Measurements from ENCODE around the gene DOCK3. TPM values are rescaled to one million over a fixed set of nuclear protein-coding genes. Genes with fewer than 3 reads are reported as not detected.
"Not testable (repeated sequence)": the region's sequence is repeated elsewhere in the genome, so short reads cannot be mapped to it uniquely, and the experiment has no call there.

The DOCK3 gene
- total and polyA plus RNA-seq, 10 donors = 0.08 to 2.1 (median 0.44) TPM

DNA sequence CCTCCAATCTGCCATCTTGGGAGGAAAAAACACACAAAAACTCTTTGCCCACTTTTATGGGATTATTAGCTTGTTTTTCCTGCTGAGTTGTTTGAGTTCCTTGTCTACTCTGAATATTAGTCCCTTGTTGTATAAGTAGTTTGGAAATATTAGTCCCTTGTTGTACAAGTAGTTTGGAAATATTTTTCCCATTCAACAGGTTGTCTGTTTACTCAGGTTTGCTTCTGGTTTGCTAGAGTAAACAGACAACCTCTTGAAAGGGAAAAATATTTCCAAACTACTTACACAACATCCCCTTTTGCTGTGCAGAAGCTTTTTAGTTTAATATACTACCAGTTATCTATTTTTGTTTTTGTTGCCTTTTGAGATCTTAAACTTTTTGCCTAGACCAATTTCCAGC lies 517.0 kb downstream of the DOCK3 start:
- Histone ChIP-seq H3K4me1 (no peaks in the 10 kb centered on the region), H3K9me3 (peaks cover 0 to 37% (median 18%) of the 10 kb centered on the region in 8 donors), H3K36me3 (no peaks in the 10 kb centered on the region), H3K27me3 (replicated peaks in 1 of 7) (no peaks in the 10 kb centered on the region), H3K4me3 (no peak overlapping the region), H3K27ac (no peak overlapping the region)
- intact Hi-C loops (cut with DNase I; ENCODE audit: low total_unique reads) = no loop called here
- no peak for DNase-seq
- TF ChIP-seq, protein P1, sequence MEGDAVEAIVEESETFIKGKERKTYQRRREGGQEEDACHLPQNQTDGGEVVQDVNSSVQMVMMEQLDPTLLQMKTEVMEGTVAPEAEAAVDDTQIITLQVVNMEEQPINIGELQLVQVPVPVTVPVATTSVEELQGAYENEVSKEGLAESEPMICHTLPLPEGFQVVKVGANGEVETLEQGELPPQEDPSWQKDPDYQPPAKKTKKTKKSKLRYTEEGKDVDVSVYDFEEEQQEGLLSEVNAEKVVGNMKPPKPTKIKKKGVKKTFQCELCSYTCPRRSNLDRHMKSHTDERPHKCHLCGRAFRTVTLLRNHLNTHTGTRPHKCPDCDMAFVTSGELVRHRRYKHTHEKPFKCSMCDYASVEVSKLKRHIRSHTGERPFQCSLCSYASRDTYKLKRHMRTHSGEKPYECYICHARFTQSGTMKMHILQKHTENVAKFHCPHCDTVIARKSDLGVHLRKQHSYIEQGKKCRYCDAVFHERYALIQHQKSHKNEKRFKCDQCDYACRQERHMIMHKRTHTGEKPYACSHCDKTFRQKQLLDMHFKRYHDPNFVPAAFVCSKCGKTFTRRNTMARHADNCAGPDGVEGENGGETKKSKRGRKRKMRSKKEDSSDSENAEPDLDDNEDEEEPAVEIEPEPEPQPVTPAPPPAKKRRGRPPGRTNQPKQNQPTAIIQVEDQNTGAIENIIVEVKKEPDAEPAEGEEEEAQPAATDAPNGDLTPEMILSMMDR (IDR thresholded peaks at IDR 0.05 in 8 of 11, conservative IDR thresholded peaks at IDR 0.05 in 3 of 11) = no peak
- TF ChIP-seq POLR2A (IDR thresholded peaks at IDR 0.05) = no peak
- TF ChIP-seq POLR2AphosphoS5 (IDR thresholded peaks at IDR 0.05) = no peak

DNA sequence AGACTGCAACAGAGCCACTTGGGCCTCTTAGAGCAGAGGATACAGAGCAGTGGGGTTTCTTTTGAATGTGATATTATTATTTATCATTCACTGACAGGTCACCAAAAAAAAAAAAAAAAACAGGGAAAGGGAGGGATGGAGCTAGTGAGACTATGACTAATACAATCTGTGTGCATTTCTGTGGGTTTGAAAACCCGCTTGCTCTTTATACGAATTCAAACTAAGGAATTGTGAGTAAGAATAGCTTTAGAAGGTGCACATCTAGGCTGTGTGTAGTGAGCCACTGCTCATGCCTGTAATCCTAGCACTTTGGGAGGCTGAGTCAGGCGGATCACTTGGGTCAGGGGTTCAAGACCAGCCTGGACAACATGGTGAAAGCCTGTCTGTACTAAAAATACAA lies 523.8 kb downstream of the DOCK3 start:
- Histone ChIP-seq H3K27me3 (replicated peaks in 1 of 7) (peaks cover 0 to 5% (median 0%) of the 10 kb centered on the region in 7 donors), H3K27ac (no peak overlapping the region), H3K4me3 (no peak overlapping the region), H3K9me3 (peaks cover 0 to 26% (median 19%) of the 10 kb centered on the region in 8 donors), H3K4me1 (no peaks in the 10 kb centered on the region), H3K36me3 (no peaks in the 10 kb centered on the region)
- no peak for TF ChIP-seq POLR2AphosphoS5 (IDR thresholded peaks at IDR 0.05)
- TF ChIP-seq, protein P1 (IDR thresholded peaks at IDR 0.05 in 8 of 11, conservative IDR thresholded peaks at IDR 0.05 in 3 of 11) = no peak
- TF ChIP-seq POLR2A (IDR thresholded peaks at IDR 0.05) = no peak
- WGBS, 5 donors = 85 to 88% (median 87%) methylated on average over 3 of the region's 3 CpGs
- intact Hi-C loops (cut with DNase I; ENCODE audit: low total_unique reads) = no loop called here
- no peak for DNase-seq

DNA sequence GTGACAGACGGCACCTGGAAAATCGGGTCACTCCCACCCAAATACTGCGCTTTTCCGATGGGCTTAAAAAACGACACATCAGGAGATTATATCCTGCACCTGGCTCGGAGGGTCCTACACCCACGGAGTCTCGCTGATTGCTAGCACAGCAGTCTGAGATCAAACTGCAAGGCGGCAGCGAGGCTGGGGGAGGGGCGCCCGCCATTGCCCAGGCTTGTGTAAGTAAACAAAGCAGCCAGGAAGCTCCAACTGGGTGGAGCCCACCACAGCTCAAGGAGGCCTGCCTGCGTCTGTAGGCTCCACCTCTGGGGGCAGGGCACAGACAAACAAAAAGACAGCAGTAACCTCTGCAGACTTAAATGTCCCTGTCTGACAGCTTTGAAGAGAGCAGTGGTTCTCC lies 524.6 kb downstream of the DOCK3 start:
- H3K27ac ChIP-seq; H3K27me3 ChIP-seq (replicated peaks in 1 of 7); H3K4me1 ChIP-seq; DNase-seq; H3K4me3 ChIP-seq; H3K36me3 ChIP-seq; intact Hi-C loops (cut with DNase I; ENCODE audit: low total_unique reads): not testable (repeated sequence)
- WGBS, 5 donors = 91 to 95% (median 92%) methylated on average over 11 to 13 of the region's 13 CpGs
- peaks cover 0 to 26% (median 19%) of the 10 kb centered on the region in 8 donors for H3K9me3 ChIP-seq

DNA sequence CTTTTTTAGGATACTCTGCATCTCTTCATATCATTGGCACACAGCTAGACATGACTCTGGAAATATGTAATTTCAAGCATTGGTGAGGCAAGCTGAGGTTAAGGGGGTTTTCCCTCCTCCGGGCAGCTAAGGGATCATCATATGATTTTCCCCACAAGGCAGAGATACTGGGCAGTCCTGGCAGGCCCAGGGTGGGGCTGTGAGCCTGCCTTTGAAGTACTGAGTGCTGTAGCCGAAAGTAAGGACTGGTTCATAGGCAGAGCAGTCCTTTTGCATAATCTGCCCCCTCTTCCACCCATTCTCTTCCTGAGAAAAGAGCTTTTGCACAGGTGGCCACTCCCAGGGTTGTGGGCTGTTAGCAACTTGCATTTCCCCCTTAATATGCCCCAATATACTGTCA lies 541.6 kb downstream of the DOCK3 start:
- H3K9me3 ChIP-seq = peaks cover 0 to 4% (median 0%) of the 10 kb centered on the region in 8 donors
- no peak overlapping the region for H3K27ac ChIP-seq
- no peak for DNase-seq
- H3K36me3 ChIP-seq = no peaks in the 10 kb centered on the region
- H3K4me1 ChIP-seq = no peaks in the 10 kb centered on the region
- no peak for TF ChIP-seq POLR2A (IDR thresholded peaks at IDR 0.05)
- TF ChIP-seq POLR2AphosphoS5 (IDR thresholded peaks at IDR 0.05) = no peak
- TF ChIP-seq, protein P1 (IDR thresholded peaks at IDR 0.05 in 8 of 11, conservative IDR thresholded peaks at IDR 0.05 in 3 of 11) = no peak
- 58 to 91% (median 69%) methylated on average over 2 of the region's 2 CpGs for WGBS, 5 donors
- no peaks in the 10 kb centered on the region for H3K27me3 ChIP-seq (replicated peaks in 1 of 7)
- H3K4me3 ChIP-seq = no peak overlapping the region
- intact Hi-C loops (cut with DNase I; ENCODE audit: low total_unique reads) = no loop called here

DNA sequence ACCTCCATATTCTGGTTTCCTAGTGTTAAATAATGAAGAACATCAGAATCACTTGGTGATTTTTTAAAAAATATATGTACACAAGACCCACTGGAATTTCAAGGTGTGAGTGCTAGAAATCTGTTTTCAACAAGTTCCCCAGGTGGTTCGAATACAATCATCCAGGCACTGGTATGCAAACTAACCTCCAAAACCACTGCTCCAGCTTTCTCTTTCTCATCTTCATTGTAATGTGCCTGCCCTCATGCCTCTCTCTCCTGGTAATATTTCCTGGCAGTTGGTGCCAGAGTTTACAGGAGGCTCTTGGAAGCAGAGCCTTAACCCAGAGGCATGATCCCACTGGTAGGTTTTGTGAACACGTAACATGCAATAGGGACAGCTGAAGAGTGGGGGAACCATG lies 547.2 kb downstream of the DOCK3 start:
- no peaks in the 10 kb centered on the region for H3K4me1 ChIP-seq
- 76 to 98% (median 88%) methylated on average over 2 of the region's 2 CpGs for WGBS, 5 donors
- no peak overlapping the region for H3K4me3 ChIP-seq
- no peak overlapping the region for H3K27ac ChIP-seq
- no peak for TF ChIP-seq POLR2AphosphoS5 (IDR thresholded peaks at IDR 0.05)
- no peaks in the 10 kb centered on the region for H3K36me3 ChIP-seq
- no peak for DNase-seq
- no peaks in the 10 kb centered on the region for H3K9me3 ChIP-seq
- H3K27me3 ChIP-seq (replicated peaks in 1 of 7) = no peaks in the 10 kb centered on the region
- intact Hi-C loops (cut with DNase I; ENCODE audit: low total_unique reads) = no loop called here

Data from spleen (tissue), 11 donors.